ENCODE data around the gene PRDX5.
A peak's percentile ranks its signal among the peaks of the same experiment; 100 is the strongest.

The PRDX5 gene

GRCh38 chr11:64317961-64318765 lies at the start of gene PRDX5:
PRDX5 (plus strand) TSS chr11:64318121; CDS start chr11:64318216, 95 bp downstream.
- peak within 1 kb of the TSS; percentile 57 for H3K4me2 ChIP-seq (ENCODE audit: low read depth, low read length, poor library complexity, severe bottlenecking)
- peaks cover 7% of the 10 kb centered on the region; the same call in 1 of the 2 replicates for H3K36me3 ChIP-seq (ENCODE audit: insufficient read depth, low read length)
- peak within 1 kb of the TSS; percentile 77 for H3K9ac ChIP-seq (ENCODE audit: low read depth, low read length, poor library complexity, severe bottlenecking)
- peaks cover 46% of the 10 kb centered on the region for H3K79me2 ChIP-seq (ENCODE audit: insufficient read depth, low read length)
- H3K27me3 ChIP-seq (ENCODE audit: insufficient read depth, low read length, poor library complexity, severe bottlenecking) = no peaks in the 10 kb centered on the region
- H3K9me2 ChIP-seq (replicated peaks; ENCODE audit: low read depth, low read length) = no peaks in the 10 kb centered on the region
- H3K4me1 ChIP-seq (ENCODE audit: insufficient read depth, low read length, poor library complexity, severe bottlenecking) = peaks cover 22% of the 10 kb centered on the region
- H4K20me1 ChIP-seq (ENCODE audit: insufficient read depth, low read length, poor library complexity, severe bottlenecking) = peaks cover 10% of the 10 kb centered on the region
- peaks cover 7% of the 10 kb centered on the region; the same call in 1 of the 2 replicates for H3F3A ChIP-seq (ENCODE audit: low read depth)
- H3K4me3 ChIP-seq (ENCODE audit: low read length, poor library complexity, severe bottlenecking) = peak within 1 kb of the TSS; percentile 72
- TF ChIP-seq EZH2phosphoT487 (IDR thresholded peaks at IDR 0.05; ENCODE audit: borderline replicate concordance) = no peak
- TF ChIP-seq, protein P1, sequence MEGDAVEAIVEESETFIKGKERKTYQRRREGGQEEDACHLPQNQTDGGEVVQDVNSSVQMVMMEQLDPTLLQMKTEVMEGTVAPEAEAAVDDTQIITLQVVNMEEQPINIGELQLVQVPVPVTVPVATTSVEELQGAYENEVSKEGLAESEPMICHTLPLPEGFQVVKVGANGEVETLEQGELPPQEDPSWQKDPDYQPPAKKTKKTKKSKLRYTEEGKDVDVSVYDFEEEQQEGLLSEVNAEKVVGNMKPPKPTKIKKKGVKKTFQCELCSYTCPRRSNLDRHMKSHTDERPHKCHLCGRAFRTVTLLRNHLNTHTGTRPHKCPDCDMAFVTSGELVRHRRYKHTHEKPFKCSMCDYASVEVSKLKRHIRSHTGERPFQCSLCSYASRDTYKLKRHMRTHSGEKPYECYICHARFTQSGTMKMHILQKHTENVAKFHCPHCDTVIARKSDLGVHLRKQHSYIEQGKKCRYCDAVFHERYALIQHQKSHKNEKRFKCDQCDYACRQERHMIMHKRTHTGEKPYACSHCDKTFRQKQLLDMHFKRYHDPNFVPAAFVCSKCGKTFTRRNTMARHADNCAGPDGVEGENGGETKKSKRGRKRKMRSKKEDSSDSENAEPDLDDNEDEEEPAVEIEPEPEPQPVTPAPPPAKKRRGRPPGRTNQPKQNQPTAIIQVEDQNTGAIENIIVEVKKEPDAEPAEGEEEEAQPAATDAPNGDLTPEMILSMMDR (conservative IDR thresholded peaks at IDR 0.05; ENCODE audit: low read length) = peak; percentile 37
- peak within 1 kb of the TSS; percentile 87 for H2AFZ ChIP-seq (ENCODE audit: low read length)
- no peaks in the 10 kb centered on the region for H3K9me3 ChIP-seq (ENCODE audit: insufficient read depth, low read depth, low read length)

DNA sequence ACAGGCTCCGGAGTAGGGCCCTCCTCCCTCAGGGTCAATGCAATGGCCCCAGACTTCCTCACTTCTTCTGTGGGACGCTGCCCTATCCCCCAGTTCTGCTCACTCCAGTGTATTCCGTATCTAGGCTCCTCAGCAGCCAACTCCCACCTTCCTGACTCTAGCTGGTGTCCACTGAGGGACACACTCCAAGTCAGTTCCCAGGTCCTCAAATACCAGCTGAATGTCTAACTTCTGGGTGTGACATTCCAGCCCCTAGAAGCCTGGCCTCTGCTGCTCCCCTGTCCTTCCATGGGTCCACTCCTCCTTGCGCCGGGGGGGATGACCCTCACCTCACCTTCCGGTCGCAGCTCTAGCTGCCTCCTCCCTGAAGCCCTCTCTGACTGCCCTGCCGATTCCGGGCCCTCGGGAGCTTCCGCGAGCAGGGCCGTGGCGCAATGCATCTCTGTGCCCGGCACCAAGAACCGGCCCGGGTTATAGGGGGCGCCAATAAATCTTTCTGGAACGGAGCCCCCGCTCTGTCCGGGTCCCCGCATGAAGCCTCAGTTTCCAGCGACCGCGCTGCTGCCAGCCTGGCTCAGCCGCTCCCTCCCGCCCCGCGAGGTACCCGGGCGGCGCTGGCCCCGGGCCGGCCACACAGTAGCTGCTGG lies 48.9 kb upstream of the PRDX5 start:
- H3K9ac ChIP-seq (ENCODE audit: low read depth, low read length, poor library complexity, severe bottlenecking) = peak overlapping the region; percentile 87
- peaks cover 6% of the 10 kb centered on the region; the same call in 1 of the 2 replicates for H3F3A ChIP-seq (ENCODE audit: low read depth)
- no peaks in the 10 kb centered on the region for H3K27me3 ChIP-seq (ENCODE audit: insufficient read depth, low read length, poor library complexity, severe bottlenecking)
- no peaks in the 10 kb centered on the region for H3K9me3 ChIP-seq (ENCODE audit: insufficient read depth, low read depth, low read length)
- TF ChIP-seq, protein P1 (conservative IDR thresholded peaks at IDR 0.05; ENCODE audit: low read length) = no peak
- TF ChIP-seq EZH2phosphoT487 (IDR thresholded peaks at IDR 0.05; ENCODE audit: borderline replicate concordance) = no peak
- no peaks in the 10 kb centered on the region; the same call in 1 of the 2 replicates for H3K79me2 ChIP-seq (ENCODE audit: insufficient read depth, low read length)
- H3K9me2 ChIP-seq (replicated peaks; ENCODE audit: low read depth, low read length) = no peaks in the 10 kb centered on the region
- H3K4me3 ChIP-seq (ENCODE audit: low read length, poor library complexity, severe bottlenecking) = peak overlapping the region; percentile 74
- no peaks in the 10 kb centered on the region for H4K20me1 ChIP-seq (ENCODE audit: insufficient read depth, low read length, poor library complexity, severe bottlenecking)
- H3K4me1 ChIP-seq (ENCODE audit: insufficient read depth, low read length, poor library complexity, severe bottlenecking) = peaks cover 27% of the 10 kb centered on the region
- H3K4me2 ChIP-seq (ENCODE audit: low read depth, low read length, poor library complexity, severe bottlenecking) = peak overlapping the region; percentile 82
- H2AFZ ChIP-seq (ENCODE audit: low read length) = peak overlapping the region; percentile 77
- no peaks in the 10 kb centered on the region for H3K36me3 ChIP-seq (ENCODE audit: insufficient read depth, low read length)

- H3K9me2 ChIP-seq (replicated peaks; ENCODE audit: low read depth, low read length) = no peaks in the 10 kb centered on the region
- peak overlapping the region; percentile 99 for H3K4me2 ChIP-seq (ENCODE audit: low read depth, low read length, poor library complexity, severe bottlenecking)
- H3K9me3 ChIP-seq (ENCODE audit: insufficient read depth, low read depth, low read length) = no peaks in the 10 kb centered on the region
- H3K4me3 ChIP-seq (ENCODE audit: low read length, poor library complexity, severe bottlenecking) = peak overlapping the region; percentile 74
- peak overlapping the region; percentile 77 for H2AFZ ChIP-seq (ENCODE audit: low read length)
- peaks cover 6% of the 10 kb centered on the region; the same call in 1 of the 2 replicates for H3F3A ChIP-seq (ENCODE audit: low read depth)
- H4K20me1 ChIP-seq (ENCODE audit: insufficient read depth, low read length, poor library complexity, severe bottlenecking) = no peaks in the 10 kb centered on the region
- H3K27me3 ChIP-seq (ENCODE audit: insufficient read depth, low read length, poor library complexity, severe bottlenecking) = no peaks in the 10 kb centered on the region
- peak overlapping the region; percentile 87 for H3K9ac ChIP-seq (ENCODE audit: low read depth, low read length, poor library complexity, severe bottlenecking)
- peaks cover 27% of the 10 kb centered on the region for H3K4me1 ChIP-seq (ENCODE audit: insufficient read depth, low read length, poor library complexity, severe bottlenecking)
- H3K36me3 ChIP-seq (ENCODE audit: insufficient read depth, low read length) = no peaks in the 10 kb centered on the region
- no peaks in the 10 kb centered on the region; the same call in 1 of the 2 replicates for H3K79me2 ChIP-seq (ENCODE audit: insufficient read depth, low read length)
- TF ChIP-seq, protein P1 (conservative IDR thresholded peaks at IDR 0.05; ENCODE audit: low read length) = peak; percentile 31
- no peak for TF ChIP-seq EZH2phosphoT487 (IDR thresholded peaks at IDR 0.05; ENCODE audit: borderline replicate concordance)
These were observed 48.2 kb upstream of the PRDX5 start for GRCh38 chr11:64269540-64270220.
